ENCODE data around the gene SLC6A19. TPM values are rescaled to one million over a fixed set of nuclear protein-coding genes. Genes with fewer than 3 reads are reported as not detected.
"Not testable (repeated sequence)": the region's sequence is repeated elsewhere in the genome, so short reads cannot be mapped to it uniquely, and the experiment has no call there.

The SLC6A19 gene
- total and polyA plus RNA-seq, 9 donors = 0.08 to 1.5 TPM; not detected in 7

DNA sequence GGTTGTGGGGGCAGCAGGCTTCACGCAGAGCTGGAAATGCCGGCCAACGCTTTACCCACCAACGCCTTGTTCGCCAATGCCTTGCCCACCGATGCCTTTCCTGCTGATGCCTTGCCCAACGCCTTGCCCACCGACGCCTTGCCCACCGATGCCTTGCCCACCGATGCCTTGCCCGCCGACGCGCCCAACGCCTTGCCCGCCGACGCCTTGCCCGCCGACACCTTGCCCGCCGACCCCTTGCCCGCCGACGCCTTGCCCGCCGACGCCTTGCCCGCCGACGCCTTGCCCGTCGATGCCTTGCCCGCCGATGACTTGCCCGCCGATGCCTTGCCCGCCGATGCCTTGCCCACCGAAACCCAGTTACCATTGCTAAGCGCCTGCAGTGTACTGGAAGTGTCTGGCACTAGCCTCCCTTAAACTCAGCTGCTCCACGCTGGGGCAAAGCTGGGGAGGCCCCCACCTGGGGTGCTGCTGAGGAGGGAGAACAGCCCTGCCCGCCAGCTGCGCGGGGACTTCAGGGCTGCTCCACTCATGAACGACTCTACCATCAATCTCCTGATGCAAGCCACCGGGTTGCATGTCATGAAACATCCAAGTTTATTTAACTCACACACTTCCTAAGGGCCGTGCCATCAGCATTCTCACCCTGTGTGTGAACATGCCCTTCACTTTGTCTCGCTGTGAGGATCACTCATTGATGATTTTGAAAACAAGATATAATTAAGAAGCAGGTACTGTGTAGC, 25.6 kb downstream of the SLC6A19 start:
- DNase-seq = no peak
- Histone ChIP-seq H3K4me3 (no peak overlapping the region), H3K27me3 (no peaks in the 10 kb centered on the region), H3K9me3 (no peaks in the 10 kb centered on the region), H3K4me1 (ENCODE audit: insufficient read depth) (no peaks in the 10 kb centered on the region), H3K36me3 (no peaks in the 10 kb centered on the region), H3K27ac (no peak overlapping the region)
- WGBS, 3 donors = 80 to 83% (median 81%) methylated on average over 50 of the region's 50 CpGs
- intact Hi-C loops (cut with DNase I) = no loop called here
- TF ChIP-seq CTCF (IDR thresholded peaks at IDR 0.05) (no peak), POLR2A (IDR thresholded peaks at IDR 0.05) (no peak), EP300 (IDR thresholded peaks at IDR 0.05) (no peak)

DNA sequence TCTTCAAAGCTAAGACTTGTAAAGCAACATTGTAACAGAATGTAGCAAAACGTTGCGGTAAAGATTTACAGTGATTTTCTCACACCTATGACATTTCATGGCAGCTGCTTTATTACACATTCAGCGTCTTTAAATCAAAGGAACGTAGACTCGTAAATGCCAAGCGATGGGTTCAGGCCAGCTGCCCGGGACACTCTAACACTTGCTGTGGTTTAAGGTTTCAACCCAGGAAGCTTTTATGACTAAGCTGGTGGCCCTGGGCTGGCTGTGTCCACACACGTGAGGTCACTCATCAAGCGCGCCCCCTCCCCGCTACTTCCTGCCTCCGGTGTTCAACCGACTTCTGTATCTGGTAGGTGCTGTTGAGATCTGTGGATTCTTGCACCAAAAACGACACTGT, 26.3 kb downstream of the SLC6A19 start:
- H3K27me3 ChIP-seq = no peaks in the 10 kb centered on the region

GRCh38 chr5:1228120-1228519, 26.7 kb downstream of the SLC6A19 start:
- no peak for TF ChIP-seq CTCF (IDR thresholded peaks at IDR 0.05)
- no peak for TF ChIP-seq POLR2A (IDR thresholded peaks at IDR 0.05)
- no peak for TF ChIP-seq EP300 (IDR thresholded peaks at IDR 0.05)
- H3K27me3 ChIP-seq = no peaks in the 10 kb centered on the region
- intact Hi-C loops (cut with DNase I) = no loop called here
- H3K27ac ChIP-seq = no peak overlapping the region
- no peak for DNase-seq
- H3K36me3 ChIP-seq = no peaks in the 10 kb centered on the region
- no peak overlapping the region for H3K4me3 ChIP-seq
- WGBS, 3 donors = 19 to 23% (median 23%) methylated on average over 15 of the region's 15 CpGs
- H3K9me3 ChIP-seq = no peaks in the 10 kb centered on the region
- no peaks in the 10 kb centered on the region for H3K4me1 ChIP-seq (ENCODE audit: insufficient read depth)

More for the DNA sequence above, 26.3 kb downstream of the SLC6A19 start:
- no peak overlapping the region for H3K27ac ChIP-seq
- H3K36me3 ChIP-seq = no peaks in the 10 kb centered on the region
- no peaks in the 10 kb centered on the region for H3K4me1 ChIP-seq (ENCODE audit: insufficient read depth)
- intact Hi-C loops (cut with DNase I) = no loop called here
- no peaks in the 10 kb centered on the region for H3K9me3 ChIP-seq
- no peak for TF ChIP-seq EP300 (IDR thresholded peaks at IDR 0.05)
- TF ChIP-seq CTCF (IDR thresholded peaks at IDR 0.05) = no peak
- TF ChIP-seq POLR2A (IDR thresholded peaks at IDR 0.05) = no peak
- 10 to 13% (median 11%) methylated on average over 14 of the region's 14 CpGs for WGBS, 3 donors
- DNase-seq = no peak
- H3K4me3 ChIP-seq = no peak overlapping the region

DNA sequence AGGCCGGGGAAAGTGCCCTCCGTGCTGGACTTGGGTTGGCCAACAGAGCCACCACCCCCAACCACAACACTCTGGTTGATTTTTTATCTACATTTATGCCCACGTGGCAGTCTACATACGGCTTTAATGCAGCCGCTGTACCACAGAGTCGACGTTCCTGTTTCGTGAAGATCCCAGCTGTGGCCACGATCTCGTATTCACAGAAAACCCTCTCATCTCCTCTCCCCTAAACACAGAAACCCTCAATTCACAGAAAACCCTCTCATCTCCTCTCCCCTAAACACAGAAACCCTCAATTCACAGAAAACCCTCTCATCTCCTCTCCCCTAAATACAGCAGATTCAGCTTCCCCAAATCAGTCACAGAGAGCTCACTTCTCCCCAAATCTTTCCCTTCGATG, 27.6 kb downstream of the SLC6A19 start:
- H3K4me3 ChIP-seq; DNase-seq; H3K36me3 ChIP-seq; H3K4me1 ChIP-seq (ENCODE audit: insufficient read depth); H3K9me3 ChIP-seq; H3K27ac ChIP-seq; H3K27me3 ChIP-seq; intact Hi-C loops (cut with DNase I): not testable (repeated sequence)
- 84 to 89% (median 86%) methylated on average over 11 of the region's 11 CpGs for WGBS, 3 donors

- no peak overlapping the region for H3K4me3 ChIP-seq
- H3K36me3 ChIP-seq = no peaks in the 10 kb centered on the region
- intact Hi-C loops (cut with DNase I) = no loop called here
- no peak for TF ChIP-seq CTCF (IDR thresholded peaks at IDR 0.05)
- TF ChIP-seq POLR2A (IDR thresholded peaks at IDR 0.05) = no peak
- TF ChIP-seq EP300 (IDR thresholded peaks at IDR 0.05) = no peak
- WGBS, 3 donors = 22 to 30% (median 25%) methylated on average over 7 of the region's 7 CpGs
- H3K9me3 ChIP-seq = no peaks in the 10 kb centered on the region
- DNase-seq = no peak
- H3K27ac ChIP-seq = no peak overlapping the region
- no peaks in the 10 kb centered on the region for H3K27me3 ChIP-seq
- no peaks in the 10 kb centered on the region for H3K4me1 ChIP-seq (ENCODE audit: insufficient read depth)
Measured at GRCh38 chr5:1229822-1230221, 28.4 kb downstream of the SLC6A19 start.
